GM18505 (cell line): ENCODE results near the gene VIPR2.
"Not testable (repeated sequence)": the region's sequence is repeated elsewhere in the genome, so short reads cannot be mapped to it uniquely, and the experiment has no call there.

ENCODE experiments used
- ATAC-seq: cut with Tn5 transposase; IDR thresholded peaks from one replicate; pipeline ENCODE4 v1.9.1; 2021; ENCODE audit not compliant: unreplicated experiment
- POLR2A ChIP-seq: IDR thresholded peaks from 4 replicates; pipeline ENCODE4 v1.6.1; 2011; ENCODE audit warnings: borderline replicate concordance; ENCODE audit not compliant: insufficient read depth, insufficient read length; ENCODE audit errors: extremely low read depth

VIPR2 gene

DNA sequence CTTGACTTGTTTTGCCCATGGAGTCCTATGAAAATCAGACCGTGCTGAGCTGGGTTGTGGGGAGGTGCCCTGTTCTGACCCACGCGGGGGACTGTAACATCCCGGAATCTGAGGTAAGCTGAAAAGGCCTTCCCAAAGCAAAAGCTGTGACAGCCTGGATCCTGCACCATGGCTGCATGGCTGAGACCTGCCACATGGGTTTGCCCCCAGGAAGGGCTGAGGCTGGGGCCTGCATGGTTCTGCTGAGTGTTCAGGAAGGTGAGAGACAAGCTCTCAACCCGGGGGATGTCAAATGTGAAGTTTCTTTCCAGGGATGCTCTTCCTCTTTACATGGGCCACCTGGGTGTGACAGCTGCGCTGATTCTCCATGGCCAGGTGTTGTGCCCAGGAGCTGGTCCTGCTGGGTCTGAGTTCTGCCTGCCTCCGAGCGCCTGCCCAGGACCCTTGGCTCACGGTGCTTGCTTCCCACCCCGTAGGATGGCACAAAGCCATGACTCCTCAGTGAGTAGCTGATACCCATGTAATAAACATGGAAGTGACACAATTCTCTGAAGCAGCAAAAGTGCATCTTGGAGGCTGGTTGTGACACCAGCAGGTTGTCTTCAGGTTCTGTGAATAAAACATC is 58.3 kb downstream of the VIPR2 start:
- ATAC-seq, result no peak
- TF ChIP-seq POLR2A, result no peak

DNA sequence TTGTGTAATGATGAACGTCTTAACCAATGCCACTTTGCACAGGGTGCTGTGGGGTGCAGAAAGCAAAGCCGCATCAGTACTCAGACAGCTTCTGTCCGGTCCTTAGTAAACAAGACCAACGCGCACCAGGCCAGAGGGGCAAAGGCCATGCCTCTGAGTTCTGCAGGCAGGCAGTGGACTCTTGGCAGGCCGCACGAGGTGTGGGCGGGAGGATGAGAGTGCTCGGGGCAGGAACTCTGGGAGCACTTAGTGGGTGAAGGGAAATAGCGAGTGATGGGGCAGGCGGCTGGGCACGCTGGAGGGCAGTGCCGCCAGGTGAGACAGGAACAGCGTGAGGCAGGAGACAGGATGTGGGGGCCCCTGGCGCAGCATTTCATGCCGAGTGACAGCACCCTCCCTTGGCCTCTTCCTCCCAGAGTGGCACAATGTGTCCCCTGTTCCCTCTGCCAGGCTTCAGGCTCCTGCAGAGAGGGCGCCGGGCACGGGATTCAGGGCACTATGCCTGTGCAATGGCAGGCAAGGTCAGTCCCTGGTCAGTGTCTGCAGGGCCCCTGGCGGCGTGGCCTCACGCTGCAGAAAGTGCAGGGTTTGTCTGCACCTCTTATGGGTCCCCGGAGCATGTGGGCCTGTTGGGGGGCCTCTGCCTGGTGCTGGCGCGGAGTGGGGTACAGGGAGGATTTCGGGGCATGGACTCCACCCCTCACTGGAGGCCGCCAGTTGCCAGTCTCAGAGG is 60.4 kb downstream of the VIPR2 start:
- ATAC-seq, result no peak
- TF ChIP-seq POLR2A, result no peak

DNA sequence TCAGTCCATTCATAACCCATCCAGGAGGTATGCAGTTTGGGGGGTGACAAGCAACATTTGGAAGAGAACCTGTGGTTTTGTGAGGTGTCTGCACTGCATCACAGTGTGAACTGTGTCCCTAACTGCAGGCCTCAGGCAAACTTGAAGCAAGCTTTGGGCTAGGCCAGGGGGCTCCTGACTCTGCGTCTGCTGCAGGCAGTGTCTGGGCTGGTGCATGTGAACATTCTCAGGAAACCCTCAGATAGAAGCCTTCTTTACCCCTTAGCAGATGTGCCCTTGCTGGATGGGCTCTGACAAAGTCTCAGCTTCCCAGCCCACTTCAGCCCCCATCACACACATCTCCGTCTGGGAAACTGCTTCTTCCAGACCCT is 61.0 kb downstream of the VIPR2 start:
- no peak for ATAC-seq
- TF ChIP-seq POLR2A, result no peak

DNA sequence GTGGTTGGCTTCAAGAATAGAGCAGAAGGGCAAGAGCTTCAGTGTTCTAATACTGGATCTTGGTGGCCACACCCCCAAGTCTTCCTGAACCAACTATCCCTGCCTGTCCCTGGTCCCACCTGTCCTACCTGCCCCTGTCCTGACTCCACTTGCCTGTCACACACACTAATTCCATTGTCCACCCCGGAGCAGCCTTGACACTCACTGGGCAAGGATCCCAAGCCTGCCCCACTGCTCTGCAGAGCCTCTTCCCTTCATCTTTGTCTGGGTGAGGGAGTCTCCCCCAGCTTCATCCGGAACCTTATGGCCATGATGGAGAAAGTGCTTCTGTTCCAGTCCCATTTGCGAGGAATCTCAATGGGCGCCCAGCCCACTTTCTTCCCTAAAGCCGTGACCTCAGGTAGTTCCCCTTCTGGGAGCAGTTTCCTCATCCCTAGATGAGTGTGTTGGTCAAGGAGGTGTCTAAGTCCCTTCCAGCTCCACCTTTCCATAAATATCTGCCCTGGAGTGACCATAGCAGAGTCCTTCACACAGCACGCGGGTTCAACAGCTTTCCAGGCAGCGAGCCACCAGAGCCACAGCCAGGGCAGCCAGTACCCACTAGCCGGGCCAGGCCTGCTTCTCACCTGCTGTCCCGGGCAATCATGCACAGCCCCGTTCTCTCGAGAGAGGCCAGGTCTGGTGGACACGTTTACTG is 61.5 kb downstream of the VIPR2 start:
- TF ChIP-seq POLR2A, result no peak
- no peak for ATAC-seq

DNA sequence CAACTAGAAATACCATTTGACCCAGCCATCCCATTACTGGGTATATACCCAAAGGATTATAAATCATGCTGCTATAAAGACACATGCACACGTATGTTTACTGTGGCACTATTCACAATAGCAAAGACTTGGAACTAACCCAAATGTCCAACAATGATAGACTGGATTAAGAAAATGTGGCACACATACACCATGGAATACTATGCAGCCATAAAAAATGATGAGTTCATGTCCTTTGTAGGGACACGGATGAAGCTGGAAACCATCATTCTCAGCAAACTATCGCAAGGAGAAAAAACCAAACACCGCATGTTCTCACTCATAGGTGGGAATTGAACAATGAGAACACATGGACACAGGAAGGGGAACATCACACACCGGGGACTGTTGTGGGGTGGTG is 62.6 kb downstream of the VIPR2 start:
- ATAC-seq, result not testable (repeated sequence)

DNA sequence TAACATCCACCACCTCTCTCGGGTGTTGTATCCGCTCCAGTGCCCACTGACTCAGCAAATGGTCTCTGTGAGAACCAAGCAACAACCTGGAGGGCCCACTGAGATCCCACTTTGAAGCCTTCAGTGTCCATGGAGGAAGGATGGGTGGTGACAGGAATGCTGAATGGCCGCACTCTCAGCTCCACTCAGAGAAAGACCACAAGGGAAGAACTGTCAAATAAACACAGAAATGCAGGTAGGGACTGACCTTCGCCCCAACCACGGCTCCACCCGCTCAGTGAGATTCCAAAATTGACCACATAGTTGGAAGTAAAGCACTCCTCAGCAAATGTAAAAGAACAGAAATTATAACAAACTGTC is 65.8 kb downstream of the VIPR2 start:
- no peak for ATAC-seq
- no peak for TF ChIP-seq POLR2A

DNA sequence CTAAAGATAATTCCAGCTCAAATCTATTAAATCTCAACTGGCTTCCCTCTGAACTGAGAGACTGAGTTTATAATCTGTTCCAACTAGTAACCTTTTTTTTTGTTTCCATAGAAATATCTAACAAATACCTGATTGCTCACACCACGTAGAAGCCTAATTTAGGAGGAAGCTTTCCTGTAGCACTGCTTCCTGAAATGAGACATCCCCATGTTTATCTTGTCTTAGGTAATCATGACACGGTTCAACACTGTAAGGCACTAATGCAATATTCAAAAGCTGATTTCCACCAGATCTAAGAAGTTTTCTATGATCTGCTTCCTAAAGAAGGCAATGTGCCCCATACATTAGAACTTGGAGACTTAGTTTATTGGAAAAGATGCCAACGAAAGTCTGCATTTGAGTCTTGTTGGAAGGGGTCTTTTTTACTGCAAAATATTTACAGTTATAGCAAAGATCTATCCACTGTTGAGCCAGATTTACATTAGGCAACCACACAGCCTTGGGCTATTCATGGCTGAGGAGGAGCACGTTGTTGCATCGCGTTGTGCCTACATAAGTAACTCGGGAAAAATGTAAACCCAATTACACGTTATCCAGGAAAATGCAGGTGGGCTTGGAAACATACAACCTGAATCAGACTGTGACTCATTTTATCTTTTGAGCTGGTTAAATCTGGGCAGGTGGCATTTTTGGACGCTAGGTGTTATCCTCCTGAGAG is 66.3 kb downstream of the VIPR2 start:
- TF ChIP-seq POLR2A, result no peak
- ATAC-seq, result no peak

DNA sequence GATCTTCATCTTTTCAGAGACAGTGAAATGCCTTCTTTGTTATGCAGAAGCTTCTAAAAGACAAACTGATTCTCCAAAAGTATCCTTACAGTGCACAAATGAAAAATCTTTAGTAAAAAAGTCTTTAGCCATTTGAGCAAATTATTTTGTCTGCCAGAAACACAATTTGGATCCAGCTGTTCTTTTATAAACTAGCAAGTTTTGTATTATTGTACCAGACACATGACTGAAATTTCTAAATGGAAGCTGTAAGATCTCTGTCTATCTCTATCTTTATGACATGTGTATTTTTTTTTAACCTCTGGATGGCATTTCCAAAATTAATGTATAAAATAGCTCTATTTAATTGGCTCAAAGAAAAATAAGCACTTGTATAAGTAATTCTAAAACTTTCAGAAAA is 68.3 kb downstream of the VIPR2 start:
- TF ChIP-seq POLR2A, result no peak
- ATAC-seq, result no peak

DNA sequence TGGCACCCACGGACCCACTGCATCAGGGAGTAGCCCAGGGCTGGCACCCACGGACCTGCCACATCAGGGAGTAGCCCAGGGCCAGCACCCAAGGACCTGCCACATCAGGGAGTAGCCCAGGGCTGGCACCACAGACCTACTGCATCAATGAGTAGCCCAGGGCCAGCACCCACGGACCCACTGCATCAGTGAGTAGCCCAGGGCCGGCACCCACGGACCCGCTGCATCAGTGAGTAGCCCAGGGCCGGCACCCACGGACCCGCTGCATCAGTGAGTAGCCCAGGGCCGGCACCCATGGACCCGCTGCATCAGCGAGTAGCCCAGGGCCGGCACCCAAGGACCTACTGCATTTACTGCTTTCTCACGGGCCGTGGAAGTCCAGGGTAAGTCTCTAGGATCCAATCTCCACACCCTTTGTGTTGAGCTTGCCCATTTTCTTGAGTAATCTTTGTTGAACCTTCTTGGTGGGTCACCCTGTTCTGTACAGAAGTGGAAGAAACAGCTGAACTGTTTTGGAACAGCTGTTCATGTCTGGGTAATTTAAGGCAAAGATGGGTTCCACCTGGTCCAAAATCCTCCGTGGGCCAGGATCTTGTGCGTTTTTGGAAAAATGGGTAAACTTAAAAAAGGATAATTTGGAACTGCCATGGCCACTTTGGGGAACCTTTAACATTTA is 69.0 kb downstream of the VIPR2 start:
- TF ChIP-seq POLR2A, result no peak
- no peak for ATAC-seq

DNA sequence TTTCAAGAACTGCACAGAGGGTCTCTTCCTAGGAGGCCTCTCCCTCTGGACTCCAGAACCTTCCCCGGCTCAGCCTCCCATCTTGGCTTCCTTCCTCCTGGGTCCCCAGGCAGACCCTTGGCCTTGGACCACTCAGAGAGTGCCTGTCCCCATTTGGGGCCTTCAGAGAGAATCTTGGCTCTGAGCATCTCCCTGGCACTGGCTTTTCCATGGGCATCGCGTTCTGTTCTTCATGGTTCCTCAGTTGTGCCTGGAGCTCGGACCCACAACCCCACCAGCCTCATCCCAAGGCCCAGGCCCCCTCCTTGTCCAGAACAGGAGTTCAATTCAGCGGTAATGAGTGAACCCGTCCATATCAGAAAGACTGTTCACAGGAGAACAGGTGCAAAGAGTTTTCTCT is 73.4 kb downstream of the VIPR2 start:
- ATAC-seq, result no peak
- no peak for TF ChIP-seq POLR2A

DNA sequence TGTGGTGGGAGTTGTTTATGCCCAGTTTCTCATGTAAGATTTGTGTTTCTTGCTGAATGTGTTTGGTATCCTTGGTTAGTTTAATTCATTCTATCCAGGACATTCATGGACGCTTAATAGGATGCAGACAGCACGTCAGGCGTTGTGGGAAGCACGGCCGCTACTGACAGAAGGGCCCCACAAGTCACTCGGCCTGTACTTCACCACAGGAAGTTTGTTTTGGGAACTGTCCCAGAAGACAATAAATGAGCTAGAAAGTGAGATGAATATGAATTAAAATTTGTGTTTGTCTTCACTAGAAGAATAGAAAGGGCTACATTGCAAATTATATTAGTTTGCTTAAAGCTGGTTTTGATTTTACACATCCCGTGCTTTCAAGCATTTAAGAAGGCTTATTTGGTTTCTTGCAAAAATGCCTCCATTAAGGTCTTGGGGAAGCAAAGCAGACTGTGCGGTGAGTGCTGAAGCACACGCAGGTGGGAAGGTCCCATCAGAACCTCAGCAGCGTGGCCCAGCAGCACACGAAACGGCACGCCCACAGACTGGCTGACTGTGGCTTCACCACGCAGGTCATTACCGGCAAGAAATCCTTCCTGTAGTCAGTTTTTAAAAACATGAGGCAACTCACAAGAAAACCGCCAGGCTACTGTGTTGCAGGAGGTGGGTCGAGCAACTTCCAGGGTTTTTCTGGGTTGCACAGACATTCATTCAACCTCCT is 74.1 kb downstream of the VIPR2 start:
- no peak for TF ChIP-seq POLR2A
- no peak for ATAC-seq

DNA sequence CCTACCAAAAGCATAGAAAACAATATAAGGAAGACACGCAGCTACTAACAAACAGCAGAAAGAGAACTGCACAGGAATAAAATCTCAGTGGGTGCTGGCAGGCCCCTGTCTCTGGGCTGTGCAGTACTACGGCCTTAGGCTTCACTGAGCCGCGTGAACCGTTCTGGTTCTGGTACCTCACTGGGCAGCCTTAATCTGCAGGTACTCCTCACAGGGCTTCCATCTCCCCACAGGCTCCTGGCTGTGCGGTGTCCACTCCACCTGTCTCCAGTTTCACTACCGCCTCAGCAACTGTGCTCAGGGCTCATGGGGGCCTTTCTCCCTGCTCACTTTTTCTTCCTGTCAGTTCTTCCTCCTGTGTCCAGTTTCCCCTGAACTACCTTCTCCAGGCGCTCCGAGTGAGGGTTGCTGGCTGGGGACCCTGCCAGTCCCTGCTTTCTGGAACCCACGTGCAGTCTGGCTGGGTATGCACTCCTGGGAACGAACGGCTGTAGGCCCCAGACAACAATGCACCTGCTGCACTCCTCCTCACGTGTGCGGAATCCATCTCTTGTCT is 75.7 kb downstream of the VIPR2 start:
- ATAC-seq, result no peak
- no peak for TF ChIP-seq POLR2A
